MCF 10A (cell line): ENCODE measurements around the gene ITGB1. TPM values are rescaled to one million over a fixed set of nuclear protein-coding genes. Genes with fewer than 3 reads are reported as not detected.

Source experiments
- BruUV-seq: library from RNA; stranded (reverse); fragments of 400-500 nt; replicated peaks from 2 replicates; lab custom pipeline; 2021; lab: Mats Ljungman, UMichigan
- CTCF ChIA-PET: fragments of 300-600 bp; sonication (Branson Sonifier 250); formaldehyde crosslinking; extraction: SDS; loops from one replicate; lab custom pipeline; 2021; ENCODE audit warnings: antibody characterized with exemption, inconsistent platforms; lab: Yijun Ruan, JAX
- POLR2A ChIA-PET: fragments of 300-600, 350-650 bp; sonication (Branson Sonifier 250); formaldehyde crosslinking; extraction: SDS; loops from one replicate; lab custom pipeline; 2020; ENCODE audit warnings: antibody characterized with exemption, inconsistent platforms; lab: Yijun Ruan, JAX
- DNase-seq: peaks from one replicate; pipeline ENCODE4 v3.0.0-alpha.2; 2018; ENCODE audit not compliant: unreplicated experiment
- H3K27ac Mint-ChIP-seq: one replicate; pipeline ENCODE4 v1.8.0; 2022; ENCODE audit warnings: mild to moderate bottlenecking, low read depth, mixed read lengths; ENCODE audit not compliant: unreplicated experiment
- H3K27me3 Mint-ChIP-seq: one replicate; pipeline ENCODE4 v1.8.0; 2022; ENCODE audit warnings: mixed read lengths; ENCODE audit not compliant: insufficient read depth, unreplicated experiment
- H3K36me3 Mint-ChIP-seq: one replicate; pipeline ENCODE4 v1.8.0; 2022; ENCODE audit warnings: mild to moderate bottlenecking, moderate library complexity, mixed read lengths; ENCODE audit not compliant: insufficient read depth, unreplicated experiment
- H3K4me1 Mint-ChIP-seq: one replicate; pipeline ENCODE4 v1.8.0; 2022; ENCODE audit warnings: mixed read lengths; ENCODE audit not compliant: insufficient read depth, unreplicated experiment
- H3K4me3 Mint-ChIP-seq: one replicate; pipeline ENCODE4 v1.8.0; 2022; ENCODE audit warnings: mild to moderate bottlenecking, moderate library complexity, mixed read lengths; ENCODE audit not compliant: unreplicated experiment
- H3K9me3 Mint-ChIP-seq: one replicate; pipeline ENCODE4 v1.8.0; 2022; ENCODE audit warnings: mixed read lengths; ENCODE audit not compliant: unreplicated experiment
- CTCF ChIP-seq: fragments of 200-600 bp; IDR thresholded peaks from one replicate; pipeline ENCODE4 v1.8.0; 2022; ENCODE audit warnings: antibody characterized with exemption, mild to moderate bottlenecking; ENCODE audit not compliant: unreplicated experiment
- intact Hi-C: fragments of 100-400 bp; cut with micrococcal nuclease; formaldehyde crosslinking; loops from 2 replicates; pipeline ENCODE4 v1.14.1; 2022
- total RNA-seq: library from RNA; stranded (reverse); gene quantifications from 2 replicates; pipeline ENCODE4 v1.2.3, GENCODE V29; 2022

The ITGB1 gene
- total RNA-seq, 1 experiment from 2014 or later, result 703 TPM

- H3K36me3 Mint-ChIP-seq, result peaks cover 35% of the 10 kb centered on the region
- no peaks in the 10 kb centered on the region for H3K9me3 Mint-ChIP-seq
- no peaks in the 10 kb centered on the region for H3K27me3 Mint-ChIP-seq
- no peak for TF ChIP-seq CTCF
- H3K4me3 Mint-ChIP-seq, result no peak overlapping the region
- DNase-seq, result no peak
- POLR2A ChIA-PET, result interaction anchor here (0.7 to 19.5 kb wide), 10 partner anchors 8 to 81 kb away, joined by 3 to 333 read pairs (median 7); partner anchors contain the start of gene ITGB1
- intact Hi-C loops, result no loop called here
- peaks cover 57% of the 10 kb centered on the region for H3K4me1 Mint-ChIP-seq
- CTCF ChIA-PET, result interaction anchor here (0.7 to 1.0 kb wide), 2 partner anchors 11 to 322 kb away, joined by 3 read pairs; no protein-coding TSS in a partner anchor
- no TSS peak for BruUV-seq
- peak overlapping the region; percentile 97 for H3K27ac Mint-ChIP-seq
These were observed 17.4 kb downstream of the ITGB1 start for GRCh38 chr10:32940321-32941301.

- intact Hi-C loops, result no loop called here
- Mint-ChIP-seq H3K27ac (peak overlapping the region; percentile 97), H3K4me1 (peaks cover 65% of the 10 kb centered on the region), H3K36me3 (peaks cover 39% of the 10 kb centered on the region), H3K9me3 (no peaks in the 10 kb centered on the region), H3K27me3 (no peaks in the 10 kb centered on the region), H3K4me3 (no peak overlapping the region)
- BruUV-seq, result no TSS peak
- DNase-seq, result no peak
- ChIA-PET CTCF (interaction anchor here (0.6 to 1.2 kb wide), 5 partner anchors 12 to 1688 kb away, joined by 3 read pairs; no protein-coding TSS in a partner anchor), POLR2A (interaction anchor here (0.7 to 19.5 kb wide), 10 partner anchors 9 to 190 kb away, joined by 3 to 333 read pairs (median 8); partner anchors contain the start of gene ITGB1)
- no peak for TF ChIP-seq CTCF
These were observed 18.5 kb downstream of the ITGB1 start for GRCh38 chr10:32939296-32940111.

DNA sequence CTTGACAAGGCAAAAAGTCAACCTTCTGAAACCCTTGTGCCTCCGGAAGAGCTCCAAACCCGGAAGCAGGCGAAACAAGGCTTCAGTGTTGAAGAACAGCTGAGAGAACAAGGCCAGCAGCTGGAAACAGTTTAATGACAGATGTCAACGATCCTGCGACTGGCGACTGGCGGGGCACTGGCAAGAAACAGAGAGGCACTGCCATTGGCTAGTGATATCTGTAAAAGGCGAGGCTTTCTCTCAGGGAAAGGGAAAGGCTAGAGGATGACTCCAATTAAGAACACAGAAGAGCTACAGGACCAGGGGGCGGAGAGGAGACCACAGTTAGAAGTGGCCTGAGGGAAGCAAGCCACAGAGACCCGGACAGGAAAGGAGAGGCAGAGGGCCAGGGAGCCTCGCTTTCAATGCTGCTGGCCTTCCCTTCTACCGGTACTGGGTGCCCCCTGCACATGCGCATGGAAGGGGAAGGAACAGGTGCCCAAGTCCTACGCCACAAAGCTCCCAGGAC is 19.4 kb downstream of the ITGB1 start:
- H3K4me1 Mint-ChIP-seq, result peaks cover 59% of the 10 kb centered on the region
- no TSS peak for BruUV-seq
- H3K4me3 Mint-ChIP-seq, result peak overlapping the region; percentile 63
- no peaks in the 10 kb centered on the region for H3K27me3 Mint-ChIP-seq
- no peaks in the 10 kb centered on the region for H3K9me3 Mint-ChIP-seq
- CTCF ChIA-PET, result interaction anchor here (0.5 to 1.2 kb wide), 4 partner anchors 24 to 324 kb away, joined by 3 to 4 read pairs (median 3); no protein-coding TSS in a partner anchor
- intact Hi-C loops, result no loop called here
- peaks cover 48% of the 10 kb centered on the region for H3K36me3 Mint-ChIP-seq
- no peak for TF ChIP-seq CTCF
- POLR2A ChIA-PET, result interaction anchor here (0.6 to 19.5 kb wide), 15 partner anchors 8 to 1824 kb away, joined by 3 to 333 read pairs (median 5); partner anchors contain the start of gene ITGB1
- peak overlapping the region; percentile 97 for H3K27ac Mint-ChIP-seq
- no peak for DNase-seq
